ENCODE results near the gene CCR6. TPM values are rescaled to one million over a fixed set of nuclear protein-coding genes. Genes with fewer than 3 reads are reported as not detected.

Gene CCR6
- total and polyA plus RNA-seq, 10 donors: 15.5 to 37.0 (median 19.8) TPM

DNA sequence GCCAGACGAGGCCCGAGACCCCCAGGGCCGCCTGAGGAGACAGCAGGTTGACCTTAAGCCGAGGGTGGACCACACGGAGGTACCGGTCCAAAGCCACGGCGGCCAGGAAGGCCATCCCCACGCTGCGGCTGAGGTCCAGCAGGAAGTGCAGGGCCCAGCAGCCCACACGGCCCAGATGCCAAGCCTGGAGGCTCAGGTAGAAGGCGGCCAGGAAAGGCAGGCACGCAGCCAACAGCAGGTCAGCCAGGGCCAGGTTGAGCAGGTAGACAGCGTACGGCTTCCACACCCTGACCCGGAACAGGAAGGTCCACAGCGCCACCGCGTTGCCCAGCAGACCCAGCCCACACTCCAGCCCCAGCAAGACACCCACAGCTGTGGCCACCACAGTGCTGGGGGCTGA lies 34.5 kb downstream of the CCR6 start:
- Histone ChIP-seq H3K4me3 (no peak overlapping the region), H3K36me3 (no peaks in the 10 kb centered on the region), H3K9me3 (no peaks in the 10 kb centered on the region), H3K4me1 (peaks cover 0 to 31% (median 11%) of the 10 kb centered on the region in 6 donors), H3K27me3 (replicated peaks in 1 of 7) (no peaks in the 10 kb centered on the region), H3K27ac (no peak overlapping the region)
- intact Hi-C loops (cut with DNase I; ENCODE audit: low total_unique reads): no loop called here
- no peak for TF ChIP-seq POLR2AphosphoS5 (IDR thresholded peaks at IDR 0.05)
- no peak for TF ChIP-seq POLR2A (IDR thresholded peaks at IDR 0.05)
- TF ChIP-seq, protein P1, sequence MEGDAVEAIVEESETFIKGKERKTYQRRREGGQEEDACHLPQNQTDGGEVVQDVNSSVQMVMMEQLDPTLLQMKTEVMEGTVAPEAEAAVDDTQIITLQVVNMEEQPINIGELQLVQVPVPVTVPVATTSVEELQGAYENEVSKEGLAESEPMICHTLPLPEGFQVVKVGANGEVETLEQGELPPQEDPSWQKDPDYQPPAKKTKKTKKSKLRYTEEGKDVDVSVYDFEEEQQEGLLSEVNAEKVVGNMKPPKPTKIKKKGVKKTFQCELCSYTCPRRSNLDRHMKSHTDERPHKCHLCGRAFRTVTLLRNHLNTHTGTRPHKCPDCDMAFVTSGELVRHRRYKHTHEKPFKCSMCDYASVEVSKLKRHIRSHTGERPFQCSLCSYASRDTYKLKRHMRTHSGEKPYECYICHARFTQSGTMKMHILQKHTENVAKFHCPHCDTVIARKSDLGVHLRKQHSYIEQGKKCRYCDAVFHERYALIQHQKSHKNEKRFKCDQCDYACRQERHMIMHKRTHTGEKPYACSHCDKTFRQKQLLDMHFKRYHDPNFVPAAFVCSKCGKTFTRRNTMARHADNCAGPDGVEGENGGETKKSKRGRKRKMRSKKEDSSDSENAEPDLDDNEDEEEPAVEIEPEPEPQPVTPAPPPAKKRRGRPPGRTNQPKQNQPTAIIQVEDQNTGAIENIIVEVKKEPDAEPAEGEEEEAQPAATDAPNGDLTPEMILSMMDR (IDR thresholded peaks at IDR 0.05 in 8 of 11, conservative IDR thresholded peaks at IDR 0.05 in 3 of 11): no peak
- WGBS, 5 donors: 92 to 95% (median 94%) methylated on average over 11 to 19 of the region's 19 CpGs
- peak; percentile 72 for DNase-seq

DNA sequence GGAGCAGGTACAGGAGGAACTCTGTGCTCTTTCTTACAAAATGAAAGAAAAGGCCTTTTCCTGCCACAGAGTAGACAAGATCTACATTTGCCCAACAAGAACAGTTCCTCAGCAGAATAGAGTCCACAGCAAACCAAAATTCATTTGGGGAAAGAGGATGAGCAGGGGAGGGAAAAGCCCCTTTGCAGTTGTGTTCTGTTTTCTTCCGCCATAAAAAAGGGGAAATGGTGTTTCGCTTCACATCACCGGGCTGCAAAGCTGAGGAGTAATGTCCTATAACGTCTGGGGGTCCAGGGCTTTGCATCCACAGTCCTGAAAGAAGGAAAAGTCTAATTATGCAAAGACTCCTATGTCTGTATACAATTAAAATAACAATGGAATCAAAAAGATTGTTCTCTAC lies 35.0 kb downstream of the CCR6 start, which contains the start of gene GPR31:
Gene GPR31, minus strand, starts transcription at position 118 of the 400 bp plus-strand sequence. CDS start 149 bp downstream, outside the sequence.
- intact Hi-C loops (cut with DNase I; ENCODE audit: low total_unique reads): no loop called here
- Histone ChIP-seq H3K4me3 (no peak within 1 kb of the TSS), H3K27me3 (replicated peaks in 1 of 7) (no peaks in the 10 kb centered on the region), H3K4me1 (peaks cover 0 to 26% (median 7%) of the 10 kb centered on the region in 6 donors), H3K36me3 (no peaks in the 10 kb centered on the region), H3K27ac (no peak within 1 kb of the TSS), H3K9me3 (no peaks in the 10 kb centered on the region)
- 36 to 56% (median 41%) methylated on average over 4 of the region's 4 CpGs for WGBS, 5 donors
- no peak for TF ChIP-seq POLR2A (IDR thresholded peaks at IDR 0.05)
- TF ChIP-seq, protein P1 (IDR thresholded peaks at IDR 0.05 in 8 of 11, conservative IDR thresholded peaks at IDR 0.05 in 3 of 11): no peak
- no peak for TF ChIP-seq POLR2AphosphoS5 (IDR thresholded peaks at IDR 0.05)
- DNase-seq: no peak

DNA sequence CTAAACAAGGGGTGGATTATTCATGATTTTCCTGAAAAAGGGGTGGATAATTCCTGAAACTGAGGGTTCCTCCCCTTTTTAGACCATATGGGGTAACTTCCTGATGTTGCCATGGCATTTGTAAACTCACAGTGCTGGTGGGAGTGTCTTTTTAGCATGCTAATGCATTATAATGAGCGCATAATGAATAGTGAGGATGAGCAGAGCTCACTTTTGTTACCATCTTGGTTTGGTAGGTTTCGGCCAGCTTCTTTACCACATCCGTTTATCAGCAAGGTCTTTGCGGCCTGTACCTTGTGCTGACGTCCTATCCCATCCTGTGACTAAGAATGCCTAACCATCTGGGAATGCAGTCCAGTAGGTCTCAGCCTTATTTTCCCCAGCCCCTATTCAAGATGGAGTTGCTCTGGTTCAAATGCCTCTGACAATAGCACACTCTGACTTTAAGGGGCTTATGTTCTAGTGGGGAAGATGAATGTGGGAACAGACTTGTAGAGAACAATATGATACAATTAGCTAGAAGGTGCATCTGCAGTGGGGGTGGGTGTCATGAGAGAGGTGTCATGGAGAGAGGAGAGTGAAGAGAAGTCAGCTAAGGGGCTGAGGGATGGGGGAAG lies 39.1 kb downstream of the CCR6 start:
- WGBS, 5 donors: 94 to 99% (median 95%) methylated on average over 5 of the region's 5 CpGs
- no peak for TF ChIP-seq POLR2AphosphoS5 (IDR thresholded peaks at IDR 0.05)
- no peaks in the 10 kb centered on the region for H3K36me3 ChIP-seq
- intact Hi-C loops (cut with DNase I; ENCODE audit: low total_unique reads): no loop called here
- no peak overlapping the region for H3K27ac ChIP-seq
- no peaks in the 10 kb centered on the region for H3K27me3 ChIP-seq (replicated peaks in 1 of 7)
- DNase-seq: no peak
- no peak overlapping the region for H3K4me3 ChIP-seq
- no peaks in the 10 kb centered on the region for H3K9me3 ChIP-seq
- peaks cover 0 to 12% (median 3%) of the 10 kb centered on the region in 6 donors for H3K4me1 ChIP-seq

DNA sequence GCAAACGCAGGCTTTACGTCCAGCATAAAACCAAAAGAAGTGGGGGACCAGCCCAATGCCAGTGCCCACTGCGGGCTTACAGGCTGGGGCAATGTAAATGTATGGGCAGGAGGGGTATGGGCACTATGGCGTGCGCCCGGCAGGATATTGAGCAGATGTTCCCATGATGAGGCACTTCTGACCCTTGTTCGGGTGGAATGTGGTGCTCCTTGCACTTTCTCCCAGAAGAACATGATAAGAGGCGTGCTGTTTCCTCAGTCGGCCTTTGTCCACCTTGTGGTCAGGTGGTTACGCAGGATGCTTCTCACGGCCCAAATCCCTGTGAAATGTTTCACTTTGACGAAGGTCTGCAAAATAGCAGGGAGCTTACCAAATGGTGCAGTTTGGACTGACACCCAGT lies 39.7 kb downstream of the CCR6 start:
- no peak overlapping the region for H3K4me3 ChIP-seq
- no peak overlapping the region for H3K27ac ChIP-seq
- intact Hi-C loops (cut with DNase I; ENCODE audit: low total_unique reads): no loop called here
- WGBS, 5 donors: 87 to 93% (median 89%) methylated on average over 12 of the region's 12 CpGs
- peaks cover 0 to 5% (median 2%) of the 10 kb centered on the region in 6 donors for H3K4me1 ChIP-seq
- DNase-seq: no peak
- TF ChIP-seq POLR2AphosphoS5 (IDR thresholded peaks at IDR 0.05): no peak
- TF ChIP-seq POLR2A (IDR thresholded peaks at IDR 0.05): no peak
- TF ChIP-seq, protein P1 (IDR thresholded peaks at IDR 0.05 in 8 of 11, conservative IDR thresholded peaks at IDR 0.05 in 3 of 11): no peak
- H3K27me3 ChIP-seq (replicated peaks in 1 of 7): no peaks in the 10 kb centered on the region
- no peaks in the 10 kb centered on the region for H3K9me3 ChIP-seq
- H3K36me3 ChIP-seq: no peaks in the 10 kb centered on the region

All from spleen (tissue), 11 donors.